ENCODE data around the gene SYT5.

DNA sequence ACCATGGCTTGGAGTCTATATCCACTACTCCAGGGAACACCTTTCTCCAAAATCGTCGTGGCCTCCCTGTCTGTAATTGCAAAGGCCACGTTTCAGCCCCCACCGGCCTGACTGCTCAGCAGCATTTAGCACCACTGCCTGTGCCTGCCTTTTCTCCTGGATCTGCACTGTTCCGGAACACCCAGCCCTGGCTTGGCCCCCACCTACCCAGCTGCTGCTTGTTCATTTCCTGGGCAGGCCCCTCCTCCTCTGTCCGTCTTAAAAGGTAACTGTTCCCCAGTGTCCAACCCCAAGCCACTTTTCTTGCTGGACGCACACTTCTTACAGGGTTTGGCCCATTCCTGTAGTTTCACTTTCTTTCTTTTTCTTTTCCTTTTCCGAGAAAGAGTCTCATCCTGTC, 8.5 kb upstream of the SYT5 start:
- TF ChIP-seq EZH2 (IDR thresholded peaks at IDR 0.05; ENCODE audit: insufficient read depth, poor library complexity, severe bottlenecking) (no peak), EZH2phosphoT487 (IDR thresholded peaks at IDR 0.05; ENCODE audit: insufficient read depth, low read depth) (no peak)

All from GM23248 (cell line).